HCT116 (cell line): Measurements from ENCODE around the gene PJA1. TPM values are rescaled to one million over a fixed set of nuclear protein-coding genes. Genes with fewer than 3 reads are reported as not detected.

ENCODE experiments used
- ATAC-seq: fragments of 200-7000 bp; cut with Tn5 transposase; 2 replicates; pipeline ENCODE4 v1.9.1; 2020; ENCODE audit warnings: mild to moderate bottlenecking, moderate library complexity
- BruUV-seq: library from RNA; stranded (reverse); fragments of 400-500 nt; replicated peaks from 2 replicates; lab custom pipeline; 2021; lab: Mats Ljungman, UMichigan
- CTCF ChIA-PET: fragments of 300-600 bp; sonication (Branson Sonifier 250); formaldehyde crosslinking; loops from one replicate; lab custom pipeline; 2021; ENCODE audit warnings: antibody characterized with exemption; lab: Charles Lee
- POLR2A ChIA-PET: fragments of 300-600, 350-600 bp; sonication (Branson Sonifier 250); formaldehyde crosslinking; loops from one replicate; lab custom pipeline; 2021; ENCODE audit warnings: antibody characterized with exemption; lab: Charles Lee
- RAD21 ChIA-PET, 2 experiments: fragments of 300-600 bp; sonication (Branson Sonifier 250); formaldehyde crosslinking; loops; one replicate each; lab custom pipeline; 2023; ENCODE audit warnings: low total read pairs in 2 of 2; ENCODE audit not compliant: uncharacterized antibody in 2 of 2, unreplicated experiment in 2 of 2, low non-redundant PET in 1 of 2; lab: Charles Lee
- DNase-seq: peaks from one replicate; pipeline ENCODE4 v3.0.0-alpha.2; 2010; ENCODE audit warnings: low read depth, low spot score
- H2AFZ ChIP-seq: fragments of 200-600 bp; shearing (Covaris generic), sonication (generic); 2 replicates; pipeline ENCODE4 v1.6.1; 2017; ENCODE audit warnings: low read depth, mixed run types, mixed read lengths, antibody characterized with exemption, low read length; ENCODE audit not compliant: poor library complexity, severe bottlenecking
- H3K27ac ChIP-seq: 2 replicates; pipeline ENCODE4 v1.5.1; 2012; ENCODE audit warnings: low read depth, low read length
- H3K27me3 ChIP-seq: fragments of 200-600 bp; sonication (generic); 2 replicates; pipeline ENCODE4 v1.6.1; 2016; ENCODE audit warnings: mixed run types, low read length, mixed read lengths; ENCODE audit not compliant: insufficient read depth
- H3K36me3 ChIP-seq, 2 experiments: fragments of 200-500 bp in 1 of 2; fragments of 200-600 bp in 1 of 2; sonication (Bioruptor generic) in 1 of 2; sonication (generic) in 1 of 2; 2 replicates each; pipeline versions ENCODE4 v1.5.1 to v1.6.1; 2014 to 2016; ENCODE audit warnings: low read length in 2 of 2, inconsistent platforms in 1 of 2, mixed read lengths in 1 of 2, mixed run types in 1 of 2; ENCODE audit not compliant: insufficient read depth in 2 of 2, control insufficient read depth in 1 of 2
- H3K4me1 ChIP-seq, 2 experiments: fragments of 200-600 bp in 1 of 2; sonication (generic) in 1 of 2; 2 replicates each; pipeline versions ENCODE4 v1.5.1 to v1.6.1; 2012 to 2017; ENCODE audit warnings: low read length in 2 of 2, inconsistent platforms in 1 of 2, mild to moderate bottlenecking in 1 of 2, mixed read lengths in 1 of 2, mixed run types in 1 of 2, moderate library complexity in 1 of 2; ENCODE audit not compliant: insufficient read depth in 2 of 2, control insufficient read depth in 1 of 2
- H3K4me2 ChIP-seq: fragments of 200-600 bp; sonication (generic); 2 replicates; pipeline ENCODE4 v1.6.1; 2017; ENCODE audit warnings: mixed run types, low read length, mixed read lengths
- H3K4me3 ChIP-seq, 2 experiments: fragments of 200-600 bp in 1 of 2; sonication (generic) in 1 of 2; replicated peaks in 1 of 2; 2 replicates each; pipeline ENCODE4 v1.5.1; 2011 to 2016; ENCODE audit warnings: low read length in 2 of 2, control low read depth in 1 of 2, low read depth in 1 of 2, mild to moderate bottlenecking in 1 of 2, mixed read lengths in 1 of 2, mixed run types in 1 of 2
- H3K79me2 ChIP-seq: fragments of 200-600 bp; sonication (generic); 2 replicates; pipeline ENCODE4 v1.6.1; 2017; ENCODE audit warnings: mild to moderate bottlenecking, mixed run types, low read length, moderate library complexity, mixed read lengths; ENCODE audit not compliant: insufficient read depth
- H3K9ac ChIP-seq: fragments of 200-600 bp; sonication (generic); 2 replicates; pipeline ENCODE4 v1.6.1; 2016; ENCODE audit warnings: low read length, mixed read lengths
- H3K9me2 ChIP-seq: fragments of 200-600 bp; sonication (generic), shearing (Covaris generic); 2 replicates; pipeline ENCODE4 v1.6.1; 2017; ENCODE audit warnings: mixed run types, mild to moderate bottlenecking, moderate library complexity; ENCODE audit not compliant: insufficient read depth
- H3K9me3 ChIP-seq, 2 experiments: fragments of 200-500 bp in 1 of 2; fragments of 200-600 bp in 1 of 2; sonication (Bioruptor generic) in 1 of 2; sonication (generic) in 1 of 2; 2 replicates each; pipeline ENCODE4 v1.6.1; 2014 to 2017; ENCODE audit warnings: low read length in 2 of 2, mixed read lengths in 2 of 2, inconsistent platforms in 1 of 2, low read depth in 1 of 2, mild to moderate bottlenecking in 1 of 2, mixed run types in 1 of 2, moderate library complexity in 1 of 2; ENCODE audit not compliant: control insufficient read depth in 1 of 2, insufficient read depth in 1 of 2
- H4K20me1 ChIP-seq: fragments of 200-600 bp; sonication (generic), shearing (Covaris generic); 2 replicates; pipeline ENCODE4 v1.6.1; 2017; ENCODE audit warnings: mixed run types, mild to moderate bottlenecking, moderate library complexity; ENCODE audit not compliant: insufficient read depth
- CBX3 ChIP-seq: IDR thresholded peaks from 2 replicates; pipeline ENCODE4 v1.6.1; 2012; ENCODE audit warnings: low read depth
- CEBPB ChIP-seq: IDR thresholded peaks from 2 replicates; pipeline ENCODE4 v1.6.1; 2012; ENCODE audit warnings: low read depth
- EGR1 ChIP-seq: IDR thresholded peaks from 2 replicates; pipeline ENCODE4 v1.6.1; 2012; ENCODE audit warnings: low read depth
- ELF1 ChIP-seq: IDR thresholded peaks from 2 replicates; pipeline ENCODE4 v1.6.1; 2012; ENCODE audit warnings: low read depth, borderline replicate concordance
- EZH2 ChIP-seq: fragments of 200-600 bp; sonication (generic); IDR thresholded peaks from 2 replicates; pipeline ENCODE4 v1.6.1; 2017; ENCODE audit warnings: antibody characterized with exemption, mixed run types
- FOSL1 ChIP-seq: IDR thresholded peaks from 2 replicates; pipeline ENCODE4 v1.6.1; 2012; ENCODE audit warnings: low read depth
- JUND ChIP-seq: IDR thresholded peaks from 2 replicates; pipeline ENCODE4 v1.6.1; 2012
- POLR2A ChIP-seq: IDR thresholded peaks from 2 replicates; pipeline ENCODE4 v1.7.0; 2011; ENCODE audit warnings: borderline replicate concordance; ENCODE audit not compliant: insufficient read depth, insufficient read length; ENCODE audit errors: extremely low read depth
- RAD21 ChIP-seq: IDR thresholded peaks from 2 replicates; pipeline ENCODE4 v1.6.1; 2012; ENCODE audit warnings: low read depth, mild to moderate bottlenecking
- SIN3A ChIP-seq: IDR thresholded peaks from 2 replicates; pipeline ENCODE4 v1.6.1; 2012; ENCODE audit warnings: low read depth
- SP1 ChIP-seq: IDR thresholded peaks from 2 replicates; pipeline ENCODE4 v1.6.1; 2012; ENCODE audit warnings: low read depth
- SRF ChIP-seq: IDR thresholded peaks from 2 replicates; pipeline ENCODE4 v1.6.1; 2012; ENCODE audit warnings: low read depth
- TCF7L2 ChIP-seq: IDR thresholded peaks from 2 replicates; pipeline ENCODE4 v1.7.0; 2011; ENCODE audit warnings: borderline replicate concordance, inconsistent platforms; ENCODE audit not compliant: insufficient read depth, insufficient read length; ENCODE audit errors: extremely low read depth
- YY1 ChIP-seq: IDR thresholded peaks from 2 replicates; pipeline ENCODE4 v1.6.1; 2011; ENCODE audit warnings: low read length, low read depth, moderate library complexity, mild to moderate bottlenecking; ENCODE audit not compliant: insufficient replicate concordance; ENCODE audit errors: extremely low read depth
- ZNF274 ChIP-seq: fragments of 200-500 bp; sonication (Bioruptor generic); IDR thresholded peaks from 2 replicates; pipeline ENCODE4 v1.6.1; 2014; ENCODE audit warnings: mild to moderate bottlenecking, low read depth, low read length, inconsistent platforms
- intact Hi-C: fragments of 100-400 bp; cut with micrococcal nuclease; formaldehyde crosslinking; loops from 2 replicates; pipeline ENCODE4 v1.10.0; 2022
- total RNA-seq: library from RNA; stranded (reverse); gene quantifications from one replicate; pipeline ENCODE4 v1.2.1, GENCODE V29; 2021; ENCODE audit not compliant: unreplicated experiment
- TF ChIP-seq, protein P1 (sequence below): IDR thresholded peaks from 2 replicates; pipeline ENCODE4 v1.6.1; 2012
- TF ChIP-seq, protein P2 (sequence below): IDR thresholded peaks from 2 replicates; pipeline ENCODE4 v1.6.1; 2011; ENCODE audit warnings: mild to moderate bottlenecking, low read length, moderate library complexity; ENCODE audit not compliant: insufficient replicate concordance; ENCODE audit errors: extremely low read depth
- TF ChIP-seq, protein P3 (sequence below), 3 experiments: fragments of 200-600 bp in 1 of 3; sonication (generic) in 1 of 3; IDR thresholded peaks in 2 of 3; conservative IDR thresholded peaks in 1 of 3; 2 replicates each; pipeline ENCODE4 v1.5.1; 2012 to 2017; ENCODE audit warnings: low read depth in 2 of 3, low read length in 2 of 3, antibody characterized with exemption in 1 of 3, borderline replicate concordance in 1 of 3, control low read depth in 1 of 3, mild to moderate bottlenecking in 1 of 3, mixed read lengths in 1 of 3, mixed run types in 1 of 3, moderate library complexity in 1 of 3; ENCODE audit not compliant: insufficient read depth in 1 of 3

Gene PJA1
- total RNA-seq, 1 experiment from 2014 or later = 15.7 TPM

DNA sequence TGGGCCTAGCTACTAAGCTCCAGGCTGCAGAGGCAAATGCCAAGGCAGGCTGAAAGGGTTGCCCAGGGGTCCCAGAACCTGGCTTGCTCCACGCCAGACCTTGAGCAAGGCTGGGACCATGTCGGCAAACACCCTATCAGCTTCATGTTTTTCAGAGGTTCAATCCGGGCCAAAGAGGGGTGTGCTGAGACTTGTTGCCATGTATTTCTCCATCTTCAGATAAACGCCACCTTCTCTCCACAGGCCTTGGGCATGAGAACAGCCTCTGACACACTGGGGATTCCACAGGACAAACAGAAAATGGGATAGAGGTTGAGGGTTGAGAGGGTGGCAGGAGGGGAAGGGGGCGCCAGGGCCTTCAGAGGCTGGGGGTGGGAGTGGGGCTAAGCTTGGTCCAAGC lies 8.6 kb downstream of the PJA1 start (continued):
- TF ChIP-seq, protein P1, sequence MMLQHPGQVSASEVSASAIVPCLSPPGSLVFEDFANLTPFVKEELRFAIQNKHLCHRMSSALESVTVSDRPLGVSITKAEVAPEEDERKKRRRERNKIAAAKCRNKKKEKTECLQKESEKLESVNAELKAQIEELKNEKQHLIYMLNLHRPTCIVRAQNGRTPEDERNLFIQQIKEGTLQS = no peak
- TF ChIP-seq RAD21 = no peak
- no peak for TF ChIP-seq TCF7L2
- TF ChIP-seq SIN3A = no peak
- TF ChIP-seq, protein P2, sequence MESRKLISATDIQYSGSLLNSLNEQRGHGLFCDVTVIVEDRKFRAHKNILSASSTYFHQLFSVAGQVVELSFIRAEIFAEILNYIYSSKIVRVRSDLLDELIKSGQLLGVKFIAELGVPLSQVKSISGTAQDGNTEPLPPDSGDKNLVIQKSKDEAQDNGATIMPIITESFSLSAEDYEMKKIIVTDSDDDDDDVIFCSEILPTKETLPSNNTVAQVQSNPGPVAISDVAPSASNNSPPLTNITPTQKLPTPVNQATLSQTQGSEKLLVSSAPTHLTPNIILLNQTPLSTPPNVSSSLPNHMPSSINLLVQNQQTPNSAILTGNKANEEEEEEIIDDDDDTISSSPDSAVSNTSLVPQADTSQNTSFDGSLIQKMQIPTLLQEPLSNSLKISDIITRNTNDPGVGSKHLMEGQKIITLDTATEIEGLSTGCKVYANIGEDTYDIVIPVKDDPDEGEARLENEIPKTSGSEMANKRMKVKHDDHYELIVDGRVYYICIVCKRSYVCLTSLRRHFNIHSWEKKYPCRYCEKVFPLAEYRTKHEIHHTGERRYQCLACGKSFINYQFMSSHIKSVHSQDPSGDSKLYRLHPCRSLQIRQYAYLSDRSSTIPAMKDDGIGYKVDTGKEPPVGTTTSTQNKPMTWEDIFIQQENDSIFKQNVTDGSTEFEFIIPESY = no peak

DNA sequence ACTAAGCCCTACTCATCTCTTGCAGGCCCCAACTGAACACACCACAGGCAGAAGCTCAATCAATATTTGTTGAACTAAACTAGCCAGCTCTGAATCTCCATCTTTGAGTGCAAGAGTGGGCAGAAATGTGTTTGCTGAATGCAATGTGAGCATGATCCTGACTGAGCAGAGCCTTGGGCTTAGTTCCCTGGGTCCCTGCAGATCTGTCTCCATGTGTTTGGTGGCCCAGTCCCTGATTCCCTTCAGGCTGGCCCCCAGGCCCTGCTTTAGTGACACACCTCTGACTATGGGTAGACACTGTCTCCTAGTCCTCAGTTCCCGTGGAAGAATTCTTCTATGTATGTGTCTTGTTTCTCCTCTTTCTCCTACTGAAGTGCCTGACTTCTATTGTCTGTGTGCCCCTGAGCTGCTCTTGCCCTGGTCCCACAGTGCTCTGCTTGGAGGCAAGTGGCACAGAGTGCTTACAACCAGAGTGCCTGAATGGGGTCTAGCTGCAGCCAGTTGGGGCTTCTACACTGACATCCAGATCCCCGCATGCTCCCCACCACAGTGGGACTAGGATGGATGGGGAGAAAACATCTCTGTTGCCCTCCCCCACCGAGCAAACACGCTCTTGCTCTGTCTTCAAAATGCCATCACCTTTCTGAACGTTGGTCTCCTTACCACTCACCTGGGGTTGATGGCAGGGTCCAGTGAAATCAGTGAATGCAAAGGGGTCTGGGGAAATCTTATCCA lies 9.3 kb downstream of the PJA1 start:
- Histone ChIP-seq H3K27me3 (no peaks in the 10 kb centered on the region), H3K4me3 (no peak overlapping the region), H3K9me3 (no peaks in the 10 kb centered on the region), H3K9me2 (no peaks in the 10 kb centered on the region), H4K20me1 (no peaks in the 10 kb centered on the region), H3K36me3 (no peaks in the 10 kb centered on the region), H2AFZ (no peak overlapping the region), H3K4me1 (peaks cover 4 to 34% of the 10 kb centered on the region in 2 experiments; a peak in 3 of 4 replicates), H3K9ac (no peak overlapping the region), H3K4me2 (no peak overlapping the region), H3K79me2 (no peaks in the 10 kb centered on the region), H3K27ac (no peak overlapping the region)
- CTCF ChIA-PET = no interaction called here
- no peak for DNase-seq
- TF ChIP-seq CBX3 = no peak
- no peak for TF ChIP-seq ELF1
- TF ChIP-seq ZNF274 = no peak
- TF ChIP-seq TCF7L2 = no peak
- no peak for TF ChIP-seq EZH2
- TF ChIP-seq SP1 = no peak
- no peak for TF ChIP-seq EGR1
- TF ChIP-seq, protein P1 = no peak
- TF ChIP-seq YY1 = no peak
- TF ChIP-seq JUND = no peak
- TF ChIP-seq, protein P2 = no peak
- TF ChIP-seq, protein P3, sequence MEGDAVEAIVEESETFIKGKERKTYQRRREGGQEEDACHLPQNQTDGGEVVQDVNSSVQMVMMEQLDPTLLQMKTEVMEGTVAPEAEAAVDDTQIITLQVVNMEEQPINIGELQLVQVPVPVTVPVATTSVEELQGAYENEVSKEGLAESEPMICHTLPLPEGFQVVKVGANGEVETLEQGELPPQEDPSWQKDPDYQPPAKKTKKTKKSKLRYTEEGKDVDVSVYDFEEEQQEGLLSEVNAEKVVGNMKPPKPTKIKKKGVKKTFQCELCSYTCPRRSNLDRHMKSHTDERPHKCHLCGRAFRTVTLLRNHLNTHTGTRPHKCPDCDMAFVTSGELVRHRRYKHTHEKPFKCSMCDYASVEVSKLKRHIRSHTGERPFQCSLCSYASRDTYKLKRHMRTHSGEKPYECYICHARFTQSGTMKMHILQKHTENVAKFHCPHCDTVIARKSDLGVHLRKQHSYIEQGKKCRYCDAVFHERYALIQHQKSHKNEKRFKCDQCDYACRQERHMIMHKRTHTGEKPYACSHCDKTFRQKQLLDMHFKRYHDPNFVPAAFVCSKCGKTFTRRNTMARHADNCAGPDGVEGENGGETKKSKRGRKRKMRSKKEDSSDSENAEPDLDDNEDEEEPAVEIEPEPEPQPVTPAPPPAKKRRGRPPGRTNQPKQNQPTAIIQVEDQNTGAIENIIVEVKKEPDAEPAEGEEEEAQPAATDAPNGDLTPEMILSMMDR (IDR thresholded peaks at IDR 0.05 in 2 of 3, conservative IDR thresholded peaks at IDR 0.05 in 1 of 3; ENCODE audit: borderline replicate concordance in 1 of 3, insufficient read depth in 1 of 3, low read depth in 2 of 3, low read length in 2 of 3) = no peak
- no peak for TF ChIP-seq SIN3A
- TF ChIP-seq CEBPB = no peak
- TF ChIP-seq FOSL1 = no peak
- TF ChIP-seq SRF = no peak
- TF ChIP-seq POLR2A = no peak
- BruUV-seq = no TSS peak
- ATAC-seq = no peak
- POLR2A ChIA-PET = no interaction called here
- RAD21 ChIA-PET = no interaction called here
- intact Hi-C loops = no loop called here
